Lower lobe of right lung (tissue), 2 donors: ENCODE results near the gene WDFY3. TPM values are rescaled to one million over a fixed set of nuclear protein-coding genes. Genes with fewer than 3 reads are reported as not detected.

ENCODE experiments used
- ATAC-seq, 2 donors: fragments of 200-7000 bp; cut with Tn5 transposase; one replicate each; pipeline ENCODE4 v1.9.1; 2020 to 2022; ENCODE audit warnings: mild to moderate bottlenecking in 2 of 2, moderate library complexity in 2 of 2
- DNase-seq: peaks from one replicate; pipeline ENCODE4 v3.0.0-alpha.2; 2020
- H3K27ac ChIP-seq: fragments of 200-600 bp; one replicate; pipeline ENCODE4 v1.8.0; 2022
- H3K27me3 ChIP-seq: fragments of 200-600 bp; one replicate; pipeline ENCODE4 v1.8.0; 2022; ENCODE audit warnings: low read depth
- H3K36me3 ChIP-seq: fragments of 200-600 bp; one replicate; pipeline ENCODE4 v1.8.0; 2022; ENCODE audit warnings: mild to moderate bottlenecking
- H3K4me1 ChIP-seq: fragments of 200-600 bp; one replicate; pipeline ENCODE4 v1.8.0; 2022
- H3K4me3 ChIP-seq: fragments of 200-600 bp; one replicate; pipeline ENCODE4 v1.8.0; 2022; ENCODE audit warnings: mild to moderate bottlenecking
- H3K9me3 ChIP-seq: fragments of 200-600 bp; one replicate; pipeline ENCODE4 v1.8.0; 2022
- intact Hi-C: fragments of 100-400 bp; cut with DNase I; formaldehyde crosslinking; loops from one replicate; pipeline ENCODE4 v1.11.0; 2022
- total RNA-seq: library from RNA; stranded (reverse); fragmentation: NEBNext Ultra II Directional; extraction: Animal tissue kit (Norgen Biotek cat#: 25700); gene quantifications from one replicate; pipeline ENCODE4 v1.2.1, GENCODE V29; 2021
- TF ChIP-seq, protein P1 (sequence below): fragments of 200-600 bp; IDR thresholded peaks from one replicate; pipeline ENCODE4 v1.8.0; 2022; ENCODE audit warnings: antibody characterized with exemption, mild to moderate bottlenecking
- donor health status: DM: no; HTN: yes; CAD: no; lungs with severe emphysema.

WDFY3 gene
- total RNA-seq, 1 donor from 2014 or later: 125 TPM

DNA sequence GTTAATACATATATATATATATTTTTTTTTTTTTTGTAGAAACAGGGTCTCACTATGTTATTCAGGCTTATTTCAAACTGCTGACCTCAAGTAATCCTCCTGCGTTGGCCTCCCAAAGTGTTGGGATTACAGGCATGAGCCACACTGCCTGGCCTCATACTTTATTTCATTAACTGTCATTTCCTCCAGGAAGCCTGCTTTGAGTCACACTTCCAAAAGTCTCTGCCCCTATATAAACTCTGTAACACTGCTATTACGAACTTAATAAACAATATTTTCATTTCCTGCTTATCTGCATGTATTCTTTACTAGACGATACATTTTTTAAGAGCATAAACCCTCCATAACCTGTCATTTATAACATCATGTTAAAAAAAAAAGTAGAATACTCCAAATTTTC is 167.2 kb downstream of the WDFY3 start:
- TF ChIP-seq, protein P1, sequence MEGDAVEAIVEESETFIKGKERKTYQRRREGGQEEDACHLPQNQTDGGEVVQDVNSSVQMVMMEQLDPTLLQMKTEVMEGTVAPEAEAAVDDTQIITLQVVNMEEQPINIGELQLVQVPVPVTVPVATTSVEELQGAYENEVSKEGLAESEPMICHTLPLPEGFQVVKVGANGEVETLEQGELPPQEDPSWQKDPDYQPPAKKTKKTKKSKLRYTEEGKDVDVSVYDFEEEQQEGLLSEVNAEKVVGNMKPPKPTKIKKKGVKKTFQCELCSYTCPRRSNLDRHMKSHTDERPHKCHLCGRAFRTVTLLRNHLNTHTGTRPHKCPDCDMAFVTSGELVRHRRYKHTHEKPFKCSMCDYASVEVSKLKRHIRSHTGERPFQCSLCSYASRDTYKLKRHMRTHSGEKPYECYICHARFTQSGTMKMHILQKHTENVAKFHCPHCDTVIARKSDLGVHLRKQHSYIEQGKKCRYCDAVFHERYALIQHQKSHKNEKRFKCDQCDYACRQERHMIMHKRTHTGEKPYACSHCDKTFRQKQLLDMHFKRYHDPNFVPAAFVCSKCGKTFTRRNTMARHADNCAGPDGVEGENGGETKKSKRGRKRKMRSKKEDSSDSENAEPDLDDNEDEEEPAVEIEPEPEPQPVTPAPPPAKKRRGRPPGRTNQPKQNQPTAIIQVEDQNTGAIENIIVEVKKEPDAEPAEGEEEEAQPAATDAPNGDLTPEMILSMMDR: no peak
- Histone ChIP-seq H3K36me3 (peaks cover 64% of the 10 kb centered on the region), H3K9me3 (no peaks in the 10 kb centered on the region), H3K27me3 (no peaks in the 10 kb centered on the region), H3K4me3 (no peak overlapping the region), H3K27ac (no peak overlapping the region), H3K4me1 (no peaks in the 10 kb centered on the region)
- no peak for DNase-seq
- intact Hi-C loops: no loop called here
- no peak for ATAC-seq

DNA sequence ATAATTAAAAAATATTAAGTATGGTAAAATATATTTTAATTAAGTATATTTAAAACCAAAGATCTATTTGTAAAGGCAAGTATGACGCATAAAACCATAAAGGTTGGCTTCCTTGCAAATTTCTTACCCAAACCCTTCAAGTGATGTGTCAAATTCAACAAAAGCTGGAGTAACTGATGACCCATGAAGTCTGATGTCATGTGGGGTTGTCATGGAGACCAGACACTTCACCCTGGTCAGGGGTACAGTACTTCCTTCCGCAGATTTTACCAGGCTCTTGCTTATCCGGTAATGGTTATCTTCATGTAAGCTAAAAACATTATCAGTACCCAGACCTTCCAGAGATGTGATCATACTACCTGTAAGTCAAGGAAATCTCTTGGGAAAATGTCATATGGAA is 170.1 kb downstream of the WDFY3 start:
- TF ChIP-seq, protein P1: no peak
- Histone ChIP-seq H3K27ac (no peak overlapping the region), H3K4me1 (no peaks in the 10 kb centered on the region), H3K27me3 (no peaks in the 10 kb centered on the region), H3K9me3 (no peaks in the 10 kb centered on the region), H3K36me3 (peaks cover 65% of the 10 kb centered on the region), H3K4me3 (no peak overlapping the region)
- no peak for DNase-seq
- intact Hi-C loops: no loop called here
- no peak for ATAC-seq

DNA sequence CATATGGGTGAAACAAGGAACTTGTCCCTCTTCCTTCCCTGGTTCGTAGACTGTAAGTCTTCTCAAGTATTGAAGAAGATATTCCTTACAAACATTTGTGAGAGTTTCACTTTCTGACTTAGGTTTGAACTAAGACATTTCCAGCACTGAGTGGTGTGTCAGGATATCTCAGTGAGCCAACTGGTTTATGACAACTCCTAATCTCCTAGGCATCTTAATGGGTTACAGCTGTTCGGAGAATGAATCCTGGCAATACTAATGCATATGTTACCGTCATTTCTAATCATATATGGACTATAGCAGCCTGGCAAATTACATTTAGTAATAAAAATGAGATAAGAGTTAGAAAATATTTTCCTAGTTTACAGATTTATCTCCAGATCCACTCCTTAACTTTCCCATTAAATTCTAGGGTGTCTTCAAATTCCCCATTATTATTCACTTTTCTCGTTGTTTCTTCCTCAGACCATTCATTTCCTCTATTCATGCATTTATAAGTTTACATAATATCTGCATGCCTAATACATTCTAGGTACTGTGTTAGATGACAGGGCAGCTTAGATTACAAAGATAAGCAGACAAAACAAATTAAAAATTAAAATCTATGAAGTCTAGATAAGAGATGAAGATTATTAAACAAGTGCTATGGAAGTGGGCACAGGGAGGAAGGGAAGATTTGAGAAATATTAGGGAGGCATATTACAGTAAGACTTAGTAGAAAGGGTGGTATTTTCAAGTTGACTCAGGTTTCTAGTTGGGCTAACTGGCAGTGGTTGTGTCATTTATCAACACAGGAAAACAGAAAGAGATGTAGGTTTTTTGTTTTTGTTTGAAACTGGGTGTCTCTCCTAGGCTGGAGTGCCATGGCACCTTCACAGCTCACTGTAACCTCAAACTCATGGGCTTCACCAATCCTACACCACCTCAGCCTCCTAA is 173.9 kb downstream of the WDFY3 start:
- DNase-seq (no peak), ATAC-seq (no peak)
- intact Hi-C loops: no loop called here
- TF ChIP-seq, protein P1: no peak
- H3K4me1 ChIP-seq: no peaks in the 10 kb centered on the region
- H3K9me3 ChIP-seq: no peaks in the 10 kb centered on the region
- H3K27ac ChIP-seq: no peak overlapping the region
- H3K36me3 ChIP-seq: peaks cover 74% of the 10 kb centered on the region
- no peaks in the 10 kb centered on the region for H3K27me3 ChIP-seq
- H3K4me3 ChIP-seq: no peak overlapping the region

DNA sequence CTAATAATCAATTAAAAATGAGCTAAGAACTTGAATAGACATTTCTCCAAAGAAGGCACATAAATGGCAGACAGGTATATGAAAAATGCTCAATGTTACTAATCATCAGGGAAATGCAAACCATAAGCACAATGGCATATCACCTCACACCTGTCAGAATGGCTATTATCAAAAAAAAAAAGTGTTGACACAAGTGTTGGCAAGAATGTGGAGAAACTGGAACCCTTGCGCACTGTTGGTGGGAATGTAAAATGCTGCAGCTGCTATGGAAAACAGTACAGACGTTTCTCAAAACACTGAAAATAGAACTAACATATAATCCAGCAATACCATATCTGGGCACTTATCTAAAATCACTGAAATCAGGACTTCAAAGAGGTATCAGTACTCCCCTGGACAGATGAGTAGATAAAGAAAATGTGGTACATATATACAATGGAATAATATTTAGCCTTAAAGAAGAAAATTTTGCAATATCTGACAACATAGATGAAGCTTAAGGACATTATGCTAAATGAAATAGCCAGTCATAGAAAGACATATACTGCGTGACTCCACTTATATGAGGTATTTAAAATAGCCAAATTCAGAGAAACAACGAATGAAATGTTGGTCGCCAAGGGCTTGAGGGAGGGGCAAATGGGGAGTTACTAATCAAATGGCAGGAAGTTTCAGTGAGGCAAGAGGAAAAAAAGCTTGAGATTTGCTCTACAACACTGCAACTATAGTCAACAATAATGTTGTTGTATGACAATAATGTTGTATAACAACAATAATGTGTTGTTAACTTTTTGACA is 175.5 kb downstream of the WDFY3 start:
- no peaks in the 10 kb centered on the region for H3K4me1 ChIP-seq
- H3K9me3 ChIP-seq: no peaks in the 10 kb centered on the region
- peaks cover 80% of the 10 kb centered on the region for H3K36me3 ChIP-seq
- DNase-seq (no peak), ATAC-seq (no peak)
- TF ChIP-seq, protein P1: no peak
- H3K4me3 ChIP-seq: no peak overlapping the region
- no peaks in the 10 kb centered on the region for H3K27me3 ChIP-seq
- intact Hi-C loops: no loop called here
- no peak overlapping the region for H3K27ac ChIP-seq

DNA sequence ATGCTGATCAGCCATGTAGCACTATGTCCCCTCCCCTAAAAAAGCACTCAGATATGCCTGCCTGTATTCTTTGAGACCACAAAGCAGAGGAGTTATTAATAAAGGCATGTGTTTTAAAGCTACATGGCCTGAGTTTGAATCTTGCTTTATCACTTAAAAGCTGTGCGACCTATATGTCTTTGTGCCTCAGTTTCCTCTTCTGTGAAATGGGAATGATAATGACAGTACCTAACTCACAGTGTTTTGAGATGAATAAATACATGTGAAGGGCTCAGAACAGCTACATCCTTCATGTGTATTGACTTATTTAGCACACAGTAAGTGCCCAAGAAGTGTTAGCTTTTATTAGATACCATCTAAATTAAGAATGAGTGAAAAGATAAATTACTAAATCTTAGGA is 180.0 kb downstream of the WDFY3 start:
- DNase-seq: no peak
- TF ChIP-seq, protein P1: no peak
- intact Hi-C loops: no loop called here
- no peaks in the 10 kb centered on the region for H3K4me1 ChIP-seq
- H3K4me3 ChIP-seq: no peak overlapping the region
- no peak for ATAC-seq
- H3K9me3 ChIP-seq: no peaks in the 10 kb centered on the region
- no peaks in the 10 kb centered on the region for H3K27me3 ChIP-seq
- H3K27ac ChIP-seq: no peak overlapping the region
- H3K36me3 ChIP-seq: peaks cover 88% of the 10 kb centered on the region
